ENCODE data around the gene PI4KA. TPM values are rescaled to one million over a fixed set of nuclear protein-coding genes. Genes with fewer than 3 reads are reported as not detected.

The PI4KA gene
- total RNA-seq: 10 to 100 TPM; 46.7 to 55.1 TPM

DNA sequence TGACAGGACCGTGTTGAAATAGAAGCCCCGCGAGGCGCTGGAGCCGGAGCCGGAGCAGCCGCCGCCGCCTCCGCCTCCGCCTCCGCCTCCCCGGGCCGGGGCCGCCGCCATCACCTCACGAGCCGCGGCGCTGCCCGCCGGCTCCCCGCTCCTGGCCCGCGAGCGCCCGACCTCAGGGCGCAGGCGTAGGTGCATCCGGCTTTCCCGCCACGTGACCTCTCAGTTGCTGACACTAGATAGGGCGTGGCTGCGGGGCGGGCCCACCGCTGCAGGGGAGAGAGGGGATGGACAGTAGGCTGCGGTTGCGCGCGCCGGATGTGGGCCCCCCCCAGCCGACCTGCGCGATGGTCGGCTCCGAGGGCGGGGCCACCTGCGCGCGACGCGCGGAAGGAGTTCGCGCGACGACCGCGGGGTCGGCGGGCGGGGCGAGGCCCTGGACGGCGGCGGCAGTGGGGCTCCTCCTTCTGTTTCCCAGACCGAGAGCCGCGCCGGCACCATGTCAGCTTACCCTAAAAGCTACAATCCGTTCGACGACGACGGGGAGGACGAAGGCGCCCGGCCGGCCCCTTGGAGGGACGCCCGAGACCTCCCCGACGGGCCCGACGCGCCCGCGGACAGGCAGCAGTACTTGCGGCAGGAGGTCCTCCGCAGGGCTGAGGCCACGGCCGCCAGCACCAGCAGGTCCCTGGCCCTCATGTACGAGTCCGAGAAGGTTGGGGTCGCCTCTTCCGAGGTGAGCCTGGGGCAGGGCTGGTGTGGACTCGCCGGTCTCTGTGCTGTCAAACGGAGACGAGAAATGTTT lies at the start of gene PI4KA, which contains the start of gene SNAP29:
TSS of gene PI4KA (minus strand) at position 197 of the 802 bp plus-strand sequence. CDS start at position 111, 86 bp downstream.
TSS of gene SNAP29 (plus strand) at position 393 of the 802 bp plus-strand sequence. CDS start at position 497, 104 bp downstream.
- Histone ChIP-seq H3K9me3 (no peaks in the 10 kb centered on the region), H3K4me3 (peak within 1 kb of the TSS; percentile 69 to 90), H3K36me3 (no peaks in the 10 kb centered on the region), H3K27me3 (no peaks in the 10 kb centered on the region), H3K4me1 (peaks cover 0 to 44% of the 10 kb centered on the region in 2 donors), H3K27ac (peak within 1 kb of the TSS; percentile 86 to 95)
- DNase-seq (ENCODE audit: low spot score): peak; percentile 99
- TF ChIP-seq, protein P1, sequence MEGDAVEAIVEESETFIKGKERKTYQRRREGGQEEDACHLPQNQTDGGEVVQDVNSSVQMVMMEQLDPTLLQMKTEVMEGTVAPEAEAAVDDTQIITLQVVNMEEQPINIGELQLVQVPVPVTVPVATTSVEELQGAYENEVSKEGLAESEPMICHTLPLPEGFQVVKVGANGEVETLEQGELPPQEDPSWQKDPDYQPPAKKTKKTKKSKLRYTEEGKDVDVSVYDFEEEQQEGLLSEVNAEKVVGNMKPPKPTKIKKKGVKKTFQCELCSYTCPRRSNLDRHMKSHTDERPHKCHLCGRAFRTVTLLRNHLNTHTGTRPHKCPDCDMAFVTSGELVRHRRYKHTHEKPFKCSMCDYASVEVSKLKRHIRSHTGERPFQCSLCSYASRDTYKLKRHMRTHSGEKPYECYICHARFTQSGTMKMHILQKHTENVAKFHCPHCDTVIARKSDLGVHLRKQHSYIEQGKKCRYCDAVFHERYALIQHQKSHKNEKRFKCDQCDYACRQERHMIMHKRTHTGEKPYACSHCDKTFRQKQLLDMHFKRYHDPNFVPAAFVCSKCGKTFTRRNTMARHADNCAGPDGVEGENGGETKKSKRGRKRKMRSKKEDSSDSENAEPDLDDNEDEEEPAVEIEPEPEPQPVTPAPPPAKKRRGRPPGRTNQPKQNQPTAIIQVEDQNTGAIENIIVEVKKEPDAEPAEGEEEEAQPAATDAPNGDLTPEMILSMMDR (IDR thresholded peaks at IDR 0.05): no peak

DNA sequence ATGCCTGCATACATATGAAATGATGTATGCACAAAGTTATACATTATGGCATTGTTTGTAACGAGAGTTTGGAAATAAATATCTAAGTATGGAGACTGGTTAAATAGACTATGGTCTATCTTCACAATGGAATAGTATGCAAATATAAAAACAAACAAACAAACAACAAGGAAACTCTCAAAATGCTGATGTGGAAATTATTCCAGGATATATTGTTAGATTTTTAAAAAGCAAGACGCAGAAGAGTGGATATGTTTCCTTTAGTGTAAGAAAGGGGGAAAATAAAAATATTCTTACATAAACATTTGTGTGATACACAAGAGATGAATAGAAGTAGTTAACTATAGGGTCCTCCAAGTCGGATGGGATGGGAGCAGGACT lies 47.8 kb upstream of the PI4KA start:
- Histone ChIP-seq H3K27me3 (no peaks in the 10 kb centered on the region), H3K4me3 (no peak overlapping the region), H3K9me3 (no peaks in the 10 kb centered on the region), H3K27ac (no peak overlapping the region), H3K4me1 (no peaks in the 10 kb centered on the region), H3K36me3 (no peaks in the 10 kb centered on the region)
- TF ChIP-seq, protein P1 (IDR thresholded peaks at IDR 0.05): no peak
- no peak for DNase-seq (ENCODE audit: low spot score)

DNA sequence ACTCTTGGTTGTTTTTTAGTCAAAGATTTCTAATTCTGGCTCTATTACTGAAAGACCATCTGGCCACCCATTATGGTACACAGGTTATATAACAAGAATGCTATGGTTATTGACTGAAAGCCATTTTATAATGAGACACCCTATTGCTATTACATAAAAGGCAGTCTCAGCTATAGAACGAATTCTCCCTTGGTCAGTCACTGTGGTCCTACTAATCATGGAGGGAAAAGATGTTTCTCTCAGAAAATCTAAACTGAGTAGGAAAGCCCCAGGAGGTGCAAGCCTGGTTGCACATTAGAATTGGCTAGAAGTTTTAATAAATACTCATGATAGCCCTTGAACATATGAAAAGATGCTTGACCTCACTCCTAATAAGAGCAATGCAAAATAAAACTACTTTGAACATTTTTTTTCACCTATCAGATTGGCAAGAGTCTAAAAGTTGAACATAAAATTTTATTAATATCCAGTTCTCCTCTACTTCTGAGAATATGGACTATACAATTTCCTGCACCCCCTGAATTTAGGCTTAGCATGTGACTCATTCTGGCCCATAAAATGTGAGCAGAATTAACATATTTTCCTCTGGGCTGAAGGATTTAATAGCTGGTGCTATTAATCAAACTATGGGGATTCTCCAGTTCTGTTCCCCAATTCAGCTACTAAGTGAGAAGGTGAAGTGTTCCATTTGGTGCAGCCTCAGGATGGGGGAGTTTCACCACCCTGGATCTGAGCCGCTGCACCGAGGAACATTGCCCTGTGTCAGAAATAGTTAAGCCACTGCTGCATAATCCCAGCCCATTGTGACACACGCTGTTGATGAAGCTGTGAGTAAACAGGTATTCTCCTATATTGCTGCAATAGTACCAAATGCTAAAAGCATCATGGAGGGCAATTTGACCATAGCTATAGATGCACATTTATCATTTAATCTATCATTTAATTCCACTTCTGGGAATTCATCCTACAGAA lies 47.1 kb upstream of the PI4KA start:
- no peak for DNase-seq (ENCODE audit: low spot score)
- no peaks in the 10 kb centered on the region for H3K27me3 ChIP-seq
- TF ChIP-seq, protein P1 (IDR thresholded peaks at IDR 0.05): no peak
- no peak overlapping the region for H3K27ac ChIP-seq
- H3K4me3 ChIP-seq: no peak overlapping the region
- no peaks in the 10 kb centered on the region for H3K9me3 ChIP-seq
- H3K4me1 ChIP-seq: no peaks in the 10 kb centered on the region
- H3K36me3 ChIP-seq: no peaks in the 10 kb centered on the region

DNA sequence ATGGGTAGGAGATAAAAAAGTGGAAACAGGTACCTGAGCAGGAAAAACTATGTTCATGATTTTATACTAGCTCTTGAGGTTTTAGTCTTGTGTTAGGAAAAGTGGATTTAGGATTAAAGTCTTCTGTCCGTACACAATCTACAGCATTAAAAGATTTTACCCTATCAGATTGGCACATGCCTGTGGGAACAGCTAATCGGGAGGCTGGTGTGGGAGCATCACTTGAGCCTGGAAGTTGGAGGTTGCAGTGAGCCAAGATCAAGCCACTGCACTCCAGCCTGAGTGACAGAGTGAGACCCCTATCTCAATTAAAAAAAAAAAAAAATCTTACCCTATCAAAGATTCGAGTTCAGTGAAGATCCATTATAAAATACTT lies 46.4 kb upstream of the PI4KA start:
- no peaks in the 10 kb centered on the region for H3K27me3 ChIP-seq
- H3K36me3 ChIP-seq: no peaks in the 10 kb centered on the region
- no peak for DNase-seq (ENCODE audit: low spot score)
- H3K4me1 ChIP-seq: no peaks in the 10 kb centered on the region
- TF ChIP-seq, protein P1 (IDR thresholded peaks at IDR 0.05): no peak
- H3K27ac ChIP-seq: no peak overlapping the region
- no peaks in the 10 kb centered on the region for H3K9me3 ChIP-seq
- no peak overlapping the region for H3K4me3 ChIP-seq

DNA sequence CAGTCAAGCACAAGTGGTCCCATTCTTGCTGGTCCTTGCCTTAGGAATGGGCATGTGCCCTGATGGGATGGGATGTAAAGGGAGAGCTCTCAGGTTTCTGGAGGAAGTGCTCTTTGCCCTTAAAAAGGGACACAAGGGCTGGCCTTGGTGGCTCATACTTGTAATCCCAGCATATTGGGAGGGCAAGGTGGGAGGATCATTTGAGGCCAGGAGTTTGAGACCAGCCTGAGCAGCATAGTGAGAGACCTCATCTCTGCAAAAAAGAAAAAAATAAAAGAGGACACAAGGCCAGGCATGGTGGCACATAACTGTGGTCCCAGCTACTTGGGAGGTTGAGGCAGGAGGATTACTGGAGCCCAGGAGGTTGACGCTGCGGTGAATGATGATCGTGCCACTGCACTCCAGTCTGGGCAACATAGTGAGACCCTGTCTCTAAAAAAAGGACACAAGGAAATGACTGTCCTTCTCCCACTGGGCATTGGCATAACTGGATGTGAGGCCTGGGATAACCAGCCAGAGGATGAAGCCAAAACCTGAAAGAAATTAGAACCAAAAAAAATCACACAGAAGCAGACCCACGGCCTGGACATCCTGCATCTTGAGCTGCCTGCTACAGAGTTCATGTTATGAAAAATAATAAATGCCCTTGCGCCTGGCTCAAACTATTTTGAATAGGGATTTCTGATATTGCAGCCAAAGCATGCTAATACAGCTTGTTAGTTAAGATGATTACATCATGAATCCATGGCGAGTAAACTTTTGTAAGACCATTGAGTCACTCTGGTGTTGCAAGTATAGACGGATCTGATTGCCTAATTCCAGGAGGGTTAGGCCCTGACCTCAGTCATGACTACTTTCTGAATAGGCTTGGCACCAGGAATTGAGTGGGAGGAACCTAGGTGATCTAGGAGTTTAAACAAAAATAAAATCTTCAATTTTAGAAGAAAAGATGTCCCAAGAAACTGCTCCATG lies 45.7 kb upstream of the PI4KA start:
- H3K4me1 ChIP-seq: no peaks in the 10 kb centered on the region
- no peaks in the 10 kb centered on the region for H3K9me3 ChIP-seq
- DNase-seq (ENCODE audit: low spot score): peak; percentile 62
- TF ChIP-seq, protein P1 (IDR thresholded peaks at IDR 0.05): no peak
- no peak overlapping the region for H3K27ac ChIP-seq
- H3K27me3 ChIP-seq: no peaks in the 10 kb centered on the region
- no peaks in the 10 kb centered on the region for H3K36me3 ChIP-seq
- H3K4me3 ChIP-seq: no peak overlapping the region
